ENCODE measurements around the gene DDC.
"Not testable (repeated sequence)": the region's sequence is repeated elsewhere in the genome, so short reads cannot be mapped to it uniquely, and the experiment has no call there.

DDC gene

GRCh38 chr7:50479743-50480517 lies 85.3 kb downstream of the DDC start:
- no peak for DNase-seq (ENCODE audit: low spot score)

- DNase-seq (ENCODE audit: low spot score), result no peak
Observed at GRCh38 chr7:50477640-50478039, 87.6 kb downstream of the DDC start.

- no peak for DNase-seq (ENCODE audit: low spot score)
Observed at GRCh38 chr7:50476953-50477625, 88.1 kb downstream of the DDC start.

GRCh38 chr7:50475340-50475739 lies 89.9 kb downstream of the DDC start:
- DNase-seq (ENCODE audit: low spot score), result no peak

GRCh38 chr7:50474382-50475160 lies 90.6 kb downstream of the DDC start:
- DNase-seq (ENCODE audit: low spot score), result no peak

- DNase-seq (ENCODE audit: low spot score), result peak; percentile 49
Observed at GRCh38 chr7:50473531-50473930, 91.7 kb downstream of the DDC start.

- DNase-seq (ENCODE audit: low spot score), result no peak
Observed at GRCh38 chr7:50472427-50472826, 92.8 kb downstream of the DDC start.

- DNase-seq (ENCODE audit: low spot score), result no peak
Observed at GRCh38 chr7:50471970-50472369, 93.2 kb downstream of the DDC start.

GRCh38 chr7:50470250-50471163 lies 94.7 kb downstream of the DDC start:
- no peak for DNase-seq (ENCODE audit: low spot score)

- DNase-seq (ENCODE audit: low spot score), result no peak
Observed at GRCh38 chr7:50469181-50469580, 96.0 kb downstream of the DDC start.

- DNase-seq (ENCODE audit: low spot score), result peak; percentile 76
Observed at GRCh38 chr7:50467817-50468610, 97.2 kb downstream of the DDC start.

- no peak for DNase-seq (ENCODE audit: low spot score)
Observed at GRCh38 chr7:50466815-50467585, 98.2 kb downstream of the DDC start.

- no peak for DNase-seq (ENCODE audit: low spot score)
Observed at GRCh38 chr7:50463035-50463434, 102.2 kb downstream of the DDC start.

- DNase-seq (ENCODE audit: low spot score), result no peak
Observed at GRCh38 chr7:50462361-50462760, 102.8 kb downstream of the DDC start.

GRCh38 chr7:50461695-50462094 lies 103.5 kb downstream of the DDC start:
- DNase-seq (ENCODE audit: low spot score), result no peak

- DNase-seq (ENCODE audit: low spot score), result not testable (repeated sequence)
Observed at GRCh38 chr7:50459183-50459582, 106.0 kb downstream of the DDC start.

GRCh38 chr7:50458651-50459050 lies 106.6 kb downstream of the DDC start:
- not testable (repeated sequence) for DNase-seq (ENCODE audit: low spot score)

- no peak for DNase-seq (ENCODE audit: low spot score)
Observed at GRCh38 chr7:50456371-50457123, 108.7 kb downstream of the DDC start.

- DNase-seq (ENCODE audit: low spot score), result no peak
Observed at GRCh38 chr7:50455658-50456057, 109.5 kb downstream of the DDC start.
